ENCODE data around the gene IGLL5.

IGLL5 gene

GRCh38 chr22:22927196-22927887 lies 39.7 kb downstream of the IGLL5 start:
- no peak for DNase-seq (ENCODE audit: low read depth in 3 of 3)

GRCh38 chr22:22927888-22928665 lies 40.5 kb downstream of the IGLL5 start:
- DNase-seq (ENCODE audit: low read depth in 3 of 3): no peak

- DNase-seq (ENCODE audit: low read depth in 3 of 3): no peak
Measured at GRCh38 chr22:22928666-22929380, 41.2 kb downstream of the IGLL5 start.

- DNase-seq (ENCODE audit: low read depth in 3 of 3): no peak
Measured at GRCh38 chr22:22929381-22930221, 42.0 kb downstream of the IGLL5 start.

- DNase-seq (ENCODE audit: low read depth in 3 of 3): no peak
Measured at GRCh38 chr22:22930222-22930497, 42.5 kb downstream of the IGLL5 start.

- DNase-seq (ENCODE audit: low read depth in 3 of 3): no peak
Measured at GRCh38 chr22:22930571-22931556, 43.2 kb downstream of the IGLL5 start.

GRCh38 chr22:22931557-22932270 lies 44.1 kb downstream of the IGLL5 start:
- no peak for DNase-seq (ENCODE audit: low read depth in 3 of 3)

GRCh38 chr22:22932512-22932941 lies 44.9 kb downstream of the IGLL5 start:
- DNase-seq (ENCODE audit: low read depth in 3 of 3): no peak

GRCh38 chr22:22933100-22933806 lies 45.6 kb downstream of the IGLL5 start:
- no peak for DNase-seq (ENCODE audit: low read depth in 3 of 3)

GRCh38 chr22:22933807-22934542 lies 46.4 kb downstream of the IGLL5 start:
- no peak for DNase-seq (ENCODE audit: low read depth in 3 of 3)

GRCh38 chr22:22934543-22935055 lies 47.0 kb downstream of the IGLL5 start:
- DNase-seq (ENCODE audit: low read depth in 3 of 3): no peak

GRCh38 chr22:22935056-22935545 lies 47.5 kb downstream of the IGLL5 start:
- DNase-seq (ENCODE audit: low read depth in 3 of 3): no peak

- no peak for DNase-seq (ENCODE audit: low read depth in 3 of 3)
Measured at GRCh38 chr22:22935546-22936157, 48.0 kb downstream of the IGLL5 start.

GRCh38 chr22:22936180-22936914 lies 48.7 kb downstream of the IGLL5 start:
- no peak for DNase-seq (ENCODE audit: low read depth in 3 of 3)

- no peak for DNase-seq (ENCODE audit: low read depth in 3 of 3)
Measured at GRCh38 chr22:22936915-22937656, 49.5 kb downstream of the IGLL5 start.

GRCh38 chr22:22937894-22938480 lies 50.4 kb downstream of the IGLL5 start:
- DNase-seq (ENCODE audit: low read depth in 3 of 3): no peak

Data from stimulated activated CD4-positive, alpha-beta T cell treated with anti-CD3 and anti-CD28 coated beads, TNF-alpha, amount 100 ng/mL, for 4 hours (primary cell).